Muscle layer of duodenum (tissue), 2 donors: ENCODE data around the gene ROR1.

Experiments used
- H3K27ac ChIP-seq: one replicate; pipeline ENCODE4 v1.7.0; 2013; ENCODE audit warnings: mild to moderate bottlenecking, low read length
- H3K27me3 ChIP-seq: one replicate; pipeline ENCODE4 v1.7.0; 2013; ENCODE audit warnings: low read depth, mild to moderate bottlenecking, control low read depth, low read length
- H3K36me3 ChIP-seq, 2 donors: one replicate each; pipeline ENCODE4 v1.7.0; 2013; ENCODE audit warnings: low read length in 2 of 2, control low read depth in 1 of 2, mild to moderate bottlenecking in 1 of 2; ENCODE audit not compliant: insufficient read depth in 2 of 2, control insufficient read depth in 1 of 2
- H3K4me1 ChIP-seq, 2 donors: one replicate each; pipeline ENCODE4 v1.7.0; 2013; ENCODE audit warnings: low read length in 2 of 2, mild to moderate bottlenecking in 2 of 2, control low read depth in 1 of 2, moderate library complexity in 1 of 2; ENCODE audit not compliant: insufficient read depth in 2 of 2, control insufficient read depth in 1 of 2
- H3K4me3 ChIP-seq, 2 donors: one replicate each; pipeline ENCODE4 v1.7.0; 2013; ENCODE audit warnings: low read length in 2 of 2, low read depth in 1 of 2, mild to moderate bottlenecking in 1 of 2
- H3K9me3 ChIP-seq, 2 donors: one replicate each; pipeline ENCODE4 v1.7.0; 2013; ENCODE audit warnings: low read length in 2 of 2, control low read depth in 1 of 2, mild to moderate bottlenecking in 1 of 2; ENCODE audit not compliant: control insufficient read depth in 1 of 2
- donor health status: healthy.

ROR1 gene

GRCh38 chr1:63795455-63795854 lies 21.6 kb downstream of the ROR1 start:
- Histone ChIP-seq H3K9me3 (no peaks in the 10 kb centered on the region), H3K27me3 (no peaks in the 10 kb centered on the region), H3K27ac (no peak overlapping the region), H3K36me3 (no peaks in the 10 kb centered on the region), H3K4me3 (no peak overlapping the region), H3K4me1 (peaks cover 3 to 9% of the 10 kb centered on the region in 2 donors)

- H3K27me3 ChIP-seq: no peaks in the 10 kb centered on the region
- H3K4me3 ChIP-seq: no peak overlapping the region
- no peak overlapping the region for H3K27ac ChIP-seq
- no peaks in the 10 kb centered on the region for H3K9me3 ChIP-seq
- no peaks in the 10 kb centered on the region for H3K36me3 ChIP-seq
- peaks cover 3 to 9% of the 10 kb centered on the region in 2 donors for H3K4me1 ChIP-seq
Observed at GRCh38 chr1:63797056-63797726, 23.4 kb downstream of the ROR1 start.

DNA sequence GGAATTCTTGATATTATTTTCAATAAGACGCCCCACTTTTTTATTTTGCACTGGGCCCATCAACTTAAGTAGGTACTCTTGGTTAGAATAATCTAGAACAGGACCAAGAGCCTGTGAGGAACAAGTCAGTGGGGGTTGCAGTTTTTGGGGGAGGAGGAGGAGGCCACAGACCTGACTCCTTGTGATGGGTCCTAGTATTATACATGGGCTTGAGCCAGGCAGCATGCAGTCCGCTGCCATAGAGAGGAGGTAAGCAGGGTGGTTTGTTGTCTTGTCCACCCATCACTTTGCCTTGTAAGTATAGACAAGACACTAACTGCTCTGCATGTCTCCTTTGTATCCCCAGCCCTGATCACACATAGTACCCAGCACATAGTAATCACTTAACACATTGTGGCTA lies 24.5 kb downstream of the ROR1 start:
- Histone ChIP-seq H3K4me1 (peaks cover 3 to 9% of the 10 kb centered on the region in 2 donors), H3K9me3 (no peaks in the 10 kb centered on the region), H3K36me3 (no peaks in the 10 kb centered on the region), H3K4me3 (no peak overlapping the region), H3K27ac (no peak overlapping the region), H3K27me3 (no peaks in the 10 kb centered on the region)

- H3K27me3 ChIP-seq: no peaks in the 10 kb centered on the region
- no peak overlapping the region for H3K27ac ChIP-seq
- no peaks in the 10 kb centered on the region for H3K9me3 ChIP-seq
- H3K36me3 ChIP-seq: no peaks in the 10 kb centered on the region
- H3K4me1 ChIP-seq: peaks cover 3 to 9% of the 10 kb centered on the region in 2 donors
- H3K4me3 ChIP-seq: no peak overlapping the region
Observed at GRCh38 chr1:63799307-63799706, 25.5 kb downstream of the ROR1 start.

GRCh38 chr1:63799820-63800219 lies 26.0 kb downstream of the ROR1 start:
- Histone ChIP-seq H3K36me3 (no peaks in the 10 kb centered on the region), H3K27me3 (no peaks in the 10 kb centered on the region), H3K4me1 (peaks cover 3 to 8% of the 10 kb centered on the region in 2 donors), H3K27ac (no peak overlapping the region), H3K4me3 (no peak overlapping the region), H3K9me3 (no peaks in the 10 kb centered on the region)

- Histone ChIP-seq H3K4me3 (no peak overlapping the region), H3K36me3 (no peaks in the 10 kb centered on the region), H3K9me3 (no peaks in the 10 kb centered on the region), H3K4me1 (peaks cover 0 to 3% of the 10 kb centered on the region in 2 donors), H3K27ac (no peak overlapping the region), H3K27me3 (no peaks in the 10 kb centered on the region)
Observed at GRCh38 chr1:63802109-63802508, 28.3 kb downstream of the ROR1 start.

GRCh38 chr1:63804829-63805484 lies 31.1 kb downstream of the ROR1 start:
- Histone ChIP-seq H3K27ac (no peak overlapping the region), H3K4me1 (no peaks in the 10 kb centered on the region), H3K27me3 (no peaks in the 10 kb centered on the region), H3K36me3 (no peaks in the 10 kb centered on the region), H3K4me3 (no peak overlapping the region), H3K9me3 (peaks cover 0 to 6% of the 10 kb centered on the region in 2 donors)

DNA sequence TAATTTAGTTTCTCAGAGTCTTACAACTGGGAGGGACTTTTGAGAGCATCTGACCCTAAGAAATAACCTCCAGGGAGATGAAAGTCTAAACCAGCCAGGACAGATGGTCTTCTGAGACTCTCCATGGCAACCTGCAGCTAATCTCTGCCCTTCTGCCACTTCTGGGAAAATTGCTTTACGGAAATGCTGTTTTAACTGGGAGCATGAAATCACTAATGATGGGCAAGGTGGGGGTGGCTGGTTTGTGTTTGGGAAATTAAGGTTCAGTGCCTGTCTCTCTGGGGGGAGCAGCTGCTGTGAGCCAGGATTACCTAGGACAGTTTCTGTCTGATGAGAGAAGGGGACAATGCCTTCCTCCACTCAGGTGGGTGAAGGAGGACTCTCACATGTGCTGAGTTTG lies 33.2 kb downstream of the ROR1 start:
- peaks cover 0 to 6% of the 10 kb centered on the region in 2 donors for H3K9me3 ChIP-seq
- H3K4me1 ChIP-seq: peaks cover 0 to 18% of the 10 kb centered on the region in 2 donors
- H3K27me3 ChIP-seq: no peaks in the 10 kb centered on the region
- no peak overlapping the region for H3K4me3 ChIP-seq
- H3K36me3 ChIP-seq: no peaks in the 10 kb centered on the region
- H3K27ac ChIP-seq: no peak overlapping the region

- peaks cover 0 to 6% of the 10 kb centered on the region in 2 donors for H3K9me3 ChIP-seq
- H3K4me3 ChIP-seq: no peak overlapping the region
- peaks cover 6 to 28% of the 10 kb centered on the region in 2 donors for H3K4me1 ChIP-seq
- H3K27ac ChIP-seq: no peak overlapping the region
- no peaks in the 10 kb centered on the region for H3K36me3 ChIP-seq
- H3K27me3 ChIP-seq: no peaks in the 10 kb centered on the region
Observed at GRCh38 chr1:63810936-63811469, 37.2 kb downstream of the ROR1 start.

- Histone ChIP-seq H3K9me3 (peaks cover 0 to 6% of the 10 kb centered on the region in 2 donors), H3K4me1 (peaks cover 6 to 35% of the 10 kb centered on the region in 2 donors), H3K4me3 (no peak overlapping the region), H3K36me3 (no peaks in the 10 kb centered on the region), H3K27me3 (no peaks in the 10 kb centered on the region), H3K27ac (no peak overlapping the region)
Observed at GRCh38 chr1:63812071-63812700, 38.4 kb downstream of the ROR1 start.

DNA sequence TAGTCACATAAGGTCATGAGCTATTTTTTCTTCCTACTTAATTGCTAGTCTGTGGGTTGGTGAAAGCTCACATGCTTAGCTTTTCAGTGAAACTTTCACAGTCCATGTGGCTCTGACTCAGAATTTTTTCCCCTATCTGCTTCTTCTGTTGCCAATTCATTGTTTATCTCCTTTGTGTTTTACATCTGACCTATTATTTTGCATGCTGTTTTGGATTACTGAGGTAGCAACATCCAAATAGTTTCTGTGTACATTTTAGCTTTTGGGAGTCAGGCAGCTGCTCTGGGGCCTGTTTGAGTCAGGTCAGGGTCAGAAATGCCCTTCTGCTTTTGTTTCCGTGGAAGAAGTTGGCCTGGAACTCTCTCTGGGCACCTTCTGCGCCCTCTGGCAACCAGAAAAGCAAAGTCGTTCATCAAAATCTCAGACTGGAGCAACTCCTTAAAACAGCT lies 40.0 kb downstream of the ROR1 start:
- Histone ChIP-seq H3K9me3 (no peaks in the 10 kb centered on the region), H3K4me1 (peaks cover 9 to 43% of the 10 kb centered on the region in 2 donors), H3K4me3 (no peak overlapping the region), H3K36me3 (no peaks in the 10 kb centered on the region), H3K27me3 (no peaks in the 10 kb centered on the region), H3K27ac (peak overlapping the region; percentile 75)
